PFSK-1 (cell line): ENCODE data around the gene PPP3CA.

Experiments
- POLR2AphosphoS5 ChIP-seq: IDR thresholded peaks from 2 replicates; pipeline ENCODE4 v1.6.1; 2012; ENCODE audit warnings: low read depth, mild to moderate bottlenecking, control low read depth, low read length, moderate library complexity
- TAF1 ChIP-seq: IDR thresholded peaks from 2 replicates; pipeline ENCODE4 v1.6.1; 2012; ENCODE audit warnings: low read length, control low read depth, borderline replicate concordance; ENCODE audit not compliant: insufficient read depth

DNA sequence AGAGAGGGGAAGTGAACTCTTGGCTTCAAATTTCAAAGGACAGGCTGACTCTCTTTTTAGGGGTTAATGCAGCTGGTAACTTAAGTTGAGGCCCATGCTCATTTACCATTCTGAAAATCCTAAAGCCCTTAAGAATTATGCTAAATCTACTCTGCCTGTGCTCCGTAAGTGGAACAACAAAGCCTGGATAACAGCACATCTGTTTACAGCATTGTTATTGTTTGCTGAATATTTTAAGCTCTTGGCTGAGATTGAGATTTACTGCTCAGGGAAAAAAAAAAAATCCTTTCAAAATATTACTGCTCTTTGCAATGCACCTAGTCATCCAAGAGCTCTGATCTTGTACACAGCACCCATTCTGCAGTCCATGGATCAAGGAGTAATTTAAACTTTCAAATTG, 17.7 kb downstream of the PPP3CA start:
- TF ChIP-seq POLR2AphosphoS5 (no peak), TAF1 (no peak)
